H1 (cell line): ENCODE measurements around the gene TTC33. TPM values are rescaled to one million over a fixed set of nuclear protein-coding genes. Genes with fewer than 3 reads are reported as not detected.

ENCODE experiments used
- CTCF ChIA-PET: fragments of 300-600 bp; sonication (Branson Sonifier 250); formaldehyde crosslinking; loops from one replicate; lab custom pipeline; 2021; ENCODE audit not compliant: partially characterized antibody; lab: Charles Lee
- POLR2A ChIA-PET: fragments of 300-600 bp; sonication (Branson Sonifier 250); formaldehyde crosslinking; loops from one replicate; lab custom pipeline; 2021; ENCODE audit warnings: inconsistent platforms; ENCODE audit not compliant: partially characterized antibody; lab: Charles Lee
- DNase-seq, 2 experiments: peaks; one replicate each; pipeline versions ENCODE4 v3.0.0 to v3.0.0-alpha.2; 2010 to 2022; ENCODE audit warnings: low spot score in 2 of 2, low read depth in 1 of 2, mixed read lengths in 1 of 2
- FAIRE-seq: peaks from 2 replicates; lab custom pipeline; 2011; peaks lifted over from hg19 to GRCh38; lab: Jason Lieb, UNC
- H2AFZ ChIP-seq: 2 replicates; pipeline ENCODE4 v1.8.1; 2012; ENCODE audit warnings: low read length, inconsistent platforms
- H2AK5ac ChIP-seq: 2 replicates; pipeline ENCODE4 v1.6.1; 2013; ENCODE audit warnings: low read depth, low read length
- H2BK120ac ChIP-seq: replicated peaks from 2 replicates; pipeline ENCODE3; 2013; ENCODE audit warnings: low read depth, low read length, inconsistent platforms
- H2BK12ac ChIP-seq: 2 replicates; pipeline ENCODE4 v1.6.1; 2013; ENCODE audit warnings: low read depth, low read length
- H2BK15ac ChIP-seq: 2 replicates; pipeline ENCODE4 v1.6.1; 2013; ENCODE audit warnings: low read length
- H2BK20ac ChIP-seq: 2 replicates; pipeline ENCODE4 v1.6.1; 2013; ENCODE audit warnings: low read length
- H2BK5ac ChIP-seq: 2 replicates; pipeline ENCODE4 v1.6.1; 2013; ENCODE audit warnings: low read depth, low read length
- H3K14ac ChIP-seq: 2 replicates; pipeline ENCODE4 v1.6.1; 2013; ENCODE audit warnings: inconsistent platforms; ENCODE audit not compliant: insufficient read length
- H3K18ac ChIP-seq: 2 replicates; pipeline ENCODE4 v1.6.1; 2013; ENCODE audit warnings: low read length; ENCODE audit errors: extremely low read depth
- H3K23ac ChIP-seq: 2 replicates; pipeline ENCODE4 v1.6.1; 2013; ENCODE audit warnings: inconsistent platforms; ENCODE audit not compliant: insufficient read length
- H3K23me2 ChIP-seq: 2 replicates; pipeline ENCODE4 v1.6.1; 2013; ENCODE audit warnings: low read depth, low read length
- H3K27ac ChIP-seq: 2 replicates; pipeline ENCODE4 v1.6.1; 2011; ENCODE audit warnings: low read depth, low read length, inconsistent platforms
- H3K27me3 ChIP-seq, 4 experiments: replicated peaks in 1 of 4; 1 replicate in 1 of 4; 2 replicates in 3 of 4; pipeline versions ENCODE4 v1.6.1 to v1.8.1; 2011 to 2013; ENCODE audit warnings: low read length in 3 of 4, mild to moderate bottlenecking in 3 of 4, inconsistent platforms in 2 of 4, mixed read lengths in 2 of 4, moderate library complexity in 1 of 4; ENCODE audit not compliant: control insufficient read depth in 3 of 4, insufficient read depth in 3 of 4; ENCODE audit errors: extremely low read depth in 1 of 4
- H3K36me3 ChIP-seq, 4 experiments: 2 replicates each; pipeline versions ENCODE4 v1.6.1 to v1.8.1; 2011 to 2013; ENCODE audit warnings: mild to moderate bottlenecking in 4 of 4, low read length in 3 of 4, moderate library complexity in 2 of 4, control low read depth in 1 of 4, inconsistent platforms in 1 of 4; ENCODE audit not compliant: insufficient read depth in 4 of 4, control insufficient read depth in 2 of 4
- H3K4ac ChIP-seq: replicated peaks from 2 replicates; pipeline ENCODE3; 2013; ENCODE audit warnings: low read length, low read depth, mixed read lengths, inconsistent platforms; ENCODE audit not compliant: insufficient read length
- H3K4me1 ChIP-seq, 4 experiments: replicated peaks in 1 of 4; 1 replicate in 1 of 4; 2 replicates in 3 of 4; pipeline versions ENCODE4 v1.6.1 to v1.8.1; 2011 to 2013; ENCODE audit warnings: low read length in 3 of 4, inconsistent platforms in 2 of 4, mixed read lengths in 1 of 4; ENCODE audit not compliant: insufficient read depth in 4 of 4, control insufficient read depth in 3 of 4
- H3K4me2 ChIP-seq, 2 experiments: 2 replicates each; pipeline versions ENCODE4 v1.6.1 to v1.8.1; 2011 to 2013; ENCODE audit warnings: low read depth in 2 of 2, low read length in 2 of 2, control low read depth in 1 of 2, inconsistent platforms in 1 of 2, mild to moderate bottlenecking in 1 of 2; ENCODE audit not compliant: insufficient read depth in 1 of 2
- H3K4me3 ChIP-seq, 4 experiments: fragments of 200-600, 300-600 bp in 1 of 4; sonication (generic), shearing (Covaris generic), sonication (Bioruptor Twin) in 1 of 4; 2 replicates each; pipeline versions ENCODE4 v1.5.1 to v1.8.1; 2011 to 2016; ENCODE audit warnings: low read length in 4 of 4, low read depth in 3 of 4, control low read depth in 2 of 4, inconsistent platforms in 2 of 4, mild to moderate bottlenecking in 2 of 4, mixed read lengths in 1 of 4, moderate library complexity in 1 of 4; ENCODE audit not compliant: insufficient read depth in 2 of 4; ENCODE audit errors: extremely low read depth in 1 of 4
- H3K56ac ChIP-seq: replicated peaks from 2 replicates; pipeline ENCODE3; 2013; ENCODE audit warnings: low read depth, mild to moderate bottlenecking, mixed read lengths, low read length, inconsistent platforms; ENCODE audit not compliant: insufficient read length
- H3K79me1 ChIP-seq: 2 replicates; pipeline ENCODE4 v1.6.1; 2013; ENCODE audit warnings: low read depth, low read length, control low read depth
- H3K79me2 ChIP-seq, 2 experiments: 2 replicates each; pipeline versions ENCODE4 v1.6.1 to v1.8.1; 2012 to 2013; ENCODE audit warnings: low read length in 2 of 2, mild to moderate bottlenecking in 2 of 2, inconsistent platforms in 1 of 2; ENCODE audit not compliant: insufficient read depth in 2 of 2, control insufficient read depth in 1 of 2
- H3K9ac ChIP-seq, 4 experiments: replicated peaks in 1 of 4; 1 replicate in 1 of 4; 2 replicates in 3 of 4; pipeline versions ENCODE4 v1.6.1 to v1.8.1; 2011 to 2013; ENCODE audit warnings: low read depth in 3 of 4, low read length in 3 of 4, control low read depth in 2 of 4, mild to moderate bottlenecking in 2 of 4, moderate library complexity in 2 of 4, inconsistent platforms in 1 of 4; ENCODE audit errors: extremely low read depth in 1 of 4
- H3K9me3 ChIP-seq, 2 experiments: 2 replicates each; pipeline versions ENCODE4 v1.6.1 to v1.8.1; 2012 to 2013; ENCODE audit warnings: mild to moderate bottlenecking in 2 of 2, moderate library complexity in 2 of 2, control low read depth in 1 of 2, inconsistent platforms in 1 of 2, low read depth in 1 of 2, low read length in 1 of 2, mixed read lengths in 1 of 2; ENCODE audit not compliant: insufficient read depth in 2 of 2
- H4K20me1 ChIP-seq, 2 experiments: replicated peaks in 1 of 2; 2 replicates each; pipeline versions ENCODE3 to v1.8.1; 2011 to 2013; ENCODE audit warnings: inconsistent platforms in 2 of 2, low read length in 2 of 2, mild to moderate bottlenecking in 1 of 2; ENCODE audit not compliant: insufficient read depth in 2 of 2, control insufficient read depth in 1 of 2
- H4K5ac ChIP-seq: 2 replicates; pipeline ENCODE4 v1.6.1; 2013; ENCODE audit warnings: low read length, low read depth, mixed read lengths, inconsistent platforms; ENCODE audit not compliant: insufficient read length
- H4K8ac ChIP-seq: 2 replicates; pipeline ENCODE4 v1.8.0; 2013; ENCODE audit warnings: mild to moderate bottlenecking, moderate library complexity, low read length, inconsistent platforms; ENCODE audit not compliant: insufficient read depth; ENCODE audit errors: extremely low read depth
- H4K91ac ChIP-seq: replicated peaks from 2 replicates; pipeline ENCODE3; 2013; ENCODE audit warnings: low read length, mixed read lengths, inconsistent platforms; ENCODE audit not compliant: insufficient read length
- ASH2L ChIP-seq: fragments of 200-600, 300-600 bp; sonication (generic); IDR thresholded peaks from one replicate; pipeline ENCODE4 v1.7.1; 2017; ENCODE audit warnings: low read length
- BACH1 ChIP-seq: IDR thresholded peaks from 2 replicates; pipeline ENCODE4 v1.6.1; 2012; ENCODE audit warnings: low read length, improper control_type of control experiment
- HDAC2 ChIP-seq, 2 experiments: fragments of 300-600 bp in 1 of 2; sonication (generic) in 1 of 2; IDR thresholded peaks; 2 replicates each; pipeline ENCODE4 v1.6.1; 2011 to 2012; ENCODE audit warnings: low read depth in 2 of 2, low read length in 2 of 2, mild to moderate bottlenecking in 2 of 2, moderate library complexity in 2 of 2, borderline replicate concordance in 1 of 2, inconsistent platforms in 1 of 2
- HDAC6 ChIP-seq: IDR thresholded peaks from one replicate; pipeline ENCODE4 v1.7.1; 2012; ENCODE audit warnings: low read depth, mild to moderate bottlenecking, inconsistent platforms, low read length, moderate library complexity
- KDM5A ChIP-seq: fragments of 200-600 bp; IDR thresholded peaks from 2 replicates; pipeline ENCODE4 v1.7.1; 2012; ENCODE audit warnings: mild to moderate bottlenecking, low read length, inconsistent platforms, mixed read lengths
- NANOG ChIP-seq: IDR thresholded peaks from 2 replicates; pipeline ENCODE4 v1.6.1; 2011; ENCODE audit warnings: low read length, low read depth, mild to moderate bottlenecking, inconsistent platforms; ENCODE audit not compliant: insufficient read depth, poor library complexity, severe bottlenecking
- PHF8 ChIP-seq: fragments of 200-600 bp; sonication (generic); conservative IDR thresholded peaks from 2 replicates; pipeline ENCODE4 v1.7.1; 2012; ENCODE audit warnings: low read depth, mild to moderate bottlenecking, inconsistent platforms, low read length, moderate library complexity
- RNF2 ChIP-seq: fragments of 200-900, 300-1000 bp; sonication (generic); IDR thresholded peaks from 2 replicates; pipeline ENCODE4 v1.7.1; 2016; ENCODE audit warnings: borderline replicate concordance, low read depth, mild to moderate bottlenecking, antibody characterized with exemption, low read length; ENCODE audit not compliant: poor library complexity, severe bottlenecking; ENCODE audit errors: missing control alignments
- RXRA ChIP-seq: IDR thresholded peaks from 2 replicates; pipeline ENCODE4 v1.6.1; 2011; ENCODE audit warnings: low read depth, mild to moderate bottlenecking, low read length, moderate library complexity; ENCODE audit not compliant: insufficient read depth
- SRF ChIP-seq: IDR thresholded peaks from 2 replicates; pipeline ENCODE4 v1.6.1; 2011; ENCODE audit warnings: mild to moderate bottlenecking, low read depth, low read length, moderate library complexity
- SUZ12 ChIP-seq: fragments of 200-600 bp; sonication (generic); IDR thresholded peaks from 2 replicates; pipeline ENCODE4 v1.6.1; 2012; ENCODE audit warnings: mild to moderate bottlenecking, inconsistent platforms, low read length, moderate library complexity, mixed read lengths
- TCF12 ChIP-seq: IDR thresholded peaks from 2 replicates; pipeline ENCODE4 v1.6.1; 2011; ENCODE audit warnings: low read depth, mild to moderate bottlenecking, low read length
- polyA plus RNA-seq, 7 experiments: library from polyadenylated mRNA; depleted of rRNA in 3 of 7; stranded (reverse) in 5 of 7; unstranded in 2 of 7; fragments of >200 nt in 5 of 7; fragments of 200-250 nt in 2 of 7; gene quantifications; 1 replicate in 5 of 7; 2 replicates in 1 of 7; 4 replicates in 1 of 7; pipeline versions ENCODE4 v1.2.1 to v1.2.3, GENCODE V29; 2011 to 2013; ENCODE audit warnings: missing spikeins in 2 of 7, mixed read lengths in 2 of 7
- total RNA-seq: library from RNA; stranded (reverse); fragmentation: NEBNext Ultra II Directional; extraction: Animal tissue kit (Norgen Biotek cat#: 25700); gene quantifications from 2 replicates; pipeline ENCODE4 v1.2.1, GENCODE V29; 2021
- TF ChIP-seq, protein P1 (sequence below): IDR thresholded peaks from 2 replicates; pipeline ENCODE4 v1.6.1; 2012; ENCODE audit warnings: inconsistent platforms

Gene TTC33
- total and polyA plus RNA-seq, 2 of the 8 experiments (the other 6 are each of a cell fraction or from before 2014, with no cell fraction given), result 1.2 to 12.6 TPM

- Histone ChIP-seq H4K20me1 (peaks cover 4 to 7% of the 10 kb centered on the region in 2 experiments), H3K4me1 (no peaks in the 10 kb centered on the region), H2BK5ac (no peak overlapping the region), H2BK120ac (no peak overlapping the region), H4K5ac (no peak overlapping the region), H4K91ac (no peak overlapping the region), H4K8ac (no peak overlapping the region), H2AK5ac (no peak overlapping the region), H3K14ac (no peak overlapping the region), H3K9ac (no peak overlapping the region), H3K9me3 (no peaks in the 10 kb centered on the region), H3K23ac (no peak overlapping the region), H3K79me1 (peaks cover 5% of the 10 kb centered on the region; the same call in 1 of the 2 replicates), H3K36me3 (peaks cover 0 to 2% (median 0%) of the 10 kb centered on the region in 4 experiments; a peak in 2 of 8 replicates), H2BK15ac (no peak overlapping the region), H3K27me3 (no peaks in the 10 kb centered on the region), H2BK12ac (no peak overlapping the region), H3K56ac (no peak overlapping the region), H3K27ac (no peak overlapping the region), H3K23me2 (no peaks in the 10 kb centered on the region), H3K18ac (no peak overlapping the region), H3K79me2 (peaks cover 0 to 86% of the 10 kb centered on the region in 2 experiments; a peak in 3 of 4 replicates), H2AFZ (no peak overlapping the region), H3K4me3 (no peak overlapping the region), H3K4me2 (no peak overlapping the region), H2BK20ac (no peak overlapping the region), H3K4ac (no peak overlapping the region)
- no peak for DNase-seq
- no peak for FAIRE-seq
- POLR2A ChIA-PET, result interaction anchor here (0.7 to 1.1 kb wide), 4 partner anchors 44 to 85 kb away, joined by 3 to 4 read pairs (median 3); partner anchors contain the start of gene RPL37
- CTCF ChIA-PET, result interaction anchor here (0.5 to 1.2 kb wide), 2 partner anchors 17 to 1084 kb away, joined by 3 to 6 read pairs; partner anchors contain the start of gene PRKAA1
- TF ChIP-seq TCF12 (no peak), HDAC2 (IDR thresholded peaks at IDR 0.05; ENCODE audit: borderline replicate concordance in 1 of 2, low read depth in 2 of 2, low read length in 2 of 2) (no peak), NANOG (no peak), PHF8 (no peak), RNF2 (no peak), ASH2L (no peak), RXRA (no peak), BACH1 (no peak), SRF (no peak), KDM5A (no peak), SUZ12 (no peak), HDAC6 (no peak)
- TF ChIP-seq, protein P1, sequence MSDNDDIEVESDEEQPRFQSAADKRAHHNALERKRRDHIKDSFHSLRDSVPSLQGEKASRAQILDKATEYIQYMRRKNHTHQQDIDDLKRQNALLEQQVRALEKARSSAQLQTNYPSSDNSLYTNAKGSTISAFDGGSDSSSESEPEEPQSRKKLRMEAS, result no peak
Measured at GRCh38 chr5:40781843-40782409, 26.2 kb upstream of the TTC33 start.
